Stimulated activated CD4-positive, alpha-beta T cell treated with anti-CD3 and anti-CD28 coated beads, Interleukin-12 subunit alpha, Interleukin-12 subunit beta, amount 100 ng/mL, for 24 hours (primary cell): ENCODE data around the gene CREBRF.
A peak's percentile ranks its signal among the peaks of the same experiment; 100 is the strongest.
"Not testable (repeated sequence)": the region's sequence is repeated elsewhere in the genome, so short reads cannot be mapped to it uniquely, and the experiment has no call there.

Experiments
- DNase-seq, 2 experiments: peaks; one replicate each; pipeline ENCODE4 v3.0.0-alpha.2; 2020; ENCODE audit warnings: low read depth in 2 of 2

The CREBRF gene

GRCh38 chr5:173055983-173056782, at the start of gene CREBRF:
Gene CREBRF (plus strand): TSS chr5:173056352. CDS start chr5:173080776, 24,424 bp downstream.
- peak; percentile 95 to 96 for DNase-seq

GRCh38 chr5:173010021-173010420, 46.1 kb upstream of the CREBRF start:
- peak in 1 of 2 experiments; percentile 11 for DNase-seq

- DNase-seq, result no peak
Measured at GRCh38 chr5:173010547-173011464, 45.3 kb upstream of the CREBRF start.

GRCh38 chr5:173011566-173011965, 44.6 kb upstream of the CREBRF start:
- DNase-seq, result no peak

GRCh38 chr5:173012882-173013281, 43.3 kb upstream of the CREBRF start:
- no peak for DNase-seq

GRCh38 chr5:173014671-173015070, 41.5 kb upstream of the CREBRF start:
- DNase-seq, result no peak

- no peak for DNase-seq
Measured at GRCh38 chr5:173015192-173015591, 41.0 kb upstream of the CREBRF start.

- no peak for DNase-seq
Measured at GRCh38 chr5:173015598-173016455, 40.3 kb upstream of the CREBRF start.

- no peak for DNase-seq
Measured at GRCh38 chr5:173016598-173017046, 39.5 kb upstream of the CREBRF start.

- DNase-seq, result not testable (repeated sequence)
Measured at GRCh38 chr5:173017087-173017486, 39.1 kb upstream of the CREBRF start.

GRCh38 chr5:173018358-173018757, 37.8 kb upstream of the CREBRF start:
- DNase-seq, result no peak

- DNase-seq, result no peak
Measured at GRCh38 chr5:173020154-173020581, 36.0 kb upstream of the CREBRF start.

- no peak for DNase-seq
Measured at GRCh38 chr5:173020643-173021042, 35.5 kb upstream of the CREBRF start.

GRCh38 chr5:173025651-173026050, 30.5 kb upstream of the CREBRF start:
- DNase-seq, result no peak

- DNase-seq, result no peak
Measured at GRCh38 chr5:173027905-173028304, 28.2 kb upstream of the CREBRF start.

GRCh38 chr5:173028811-173029327, 27.3 kb upstream of the CREBRF start:
- DNase-seq, result no peak

GRCh38 chr5:173029499-173029921, 26.6 kb upstream of the CREBRF start:
- DNase-seq, result no peak

GRCh38 chr5:173032096-173032495, 24.1 kb upstream of the CREBRF start:
- DNase-seq, result not testable (repeated sequence)

GRCh38 chr5:173032730-173033129, 23.4 kb upstream of the CREBRF start:
- no peak for DNase-seq

- no peak for DNase-seq
Measured at GRCh38 chr5:173033923-173034322, 22.2 kb upstream of the CREBRF start.
